NOMO-1 treated with DMSO at 0.1 percent for 48 hours (cell line): ENCODE results near the gene CDH4.

Experiments
- DNase-seq: peaks from one replicate; lab custom pipeline; 2025; ENCODE audit not compliant: unreplicated experiment; lab: John Stamatoyannopoulos, UW

Gene CDH4

GRCh38 chr20:61281286-61281795 is 29.3 kb downstream of the CDH4 start:
- no peak for DNase-seq

DNA sequence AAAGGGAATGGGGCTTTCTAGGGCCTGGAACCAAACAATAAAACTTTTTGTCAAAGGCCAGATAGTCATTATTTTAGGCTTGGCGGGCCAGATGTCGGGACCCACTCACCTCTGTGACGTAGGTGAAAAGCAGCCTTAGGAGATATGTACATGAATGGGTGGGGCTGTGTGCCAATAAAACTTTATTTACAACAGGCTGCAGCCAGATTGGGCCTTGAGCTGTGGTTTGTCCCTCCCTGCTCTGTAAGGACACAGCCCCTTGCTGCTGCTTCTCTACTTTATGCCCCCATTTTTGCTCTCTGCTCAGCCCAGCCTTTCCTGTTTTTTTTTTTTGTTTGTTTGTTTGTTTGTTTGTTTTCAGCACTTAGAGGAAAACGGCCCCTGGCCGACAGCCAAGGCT is 32.7 kb downstream of the CDH4 start:
- no peak for DNase-seq

DNA sequence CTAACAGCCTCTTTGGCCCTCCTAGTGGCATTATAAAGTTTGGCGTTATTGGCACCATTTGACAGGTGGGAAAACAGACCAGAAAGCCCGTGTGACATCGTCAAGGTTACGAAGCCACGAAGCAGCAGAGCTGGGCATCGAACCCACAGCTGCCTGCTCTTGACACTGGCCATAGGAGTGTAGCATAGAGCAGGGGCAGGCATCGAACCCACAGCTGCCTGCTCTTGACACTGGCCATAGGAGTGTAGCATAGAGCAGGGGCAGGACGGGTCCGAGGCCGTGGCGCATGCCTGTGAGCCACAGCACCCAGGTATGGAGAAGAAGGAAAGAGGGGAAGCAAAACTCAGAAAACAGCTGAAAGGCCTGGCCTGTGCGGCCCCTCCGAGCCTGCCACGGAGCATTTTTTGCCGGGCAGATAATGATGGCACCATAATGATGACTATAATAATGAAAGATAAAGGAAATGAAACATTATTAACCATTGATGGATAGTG is 33.1 kb downstream of the CDH4 start:
- no peak for DNase-seq

GRCh38 chr20:61285691-61286090 is 33.6 kb downstream of the CDH4 start:
- no peak for DNase-seq

GRCh38 chr20:61287583-61288275 is 35.7 kb downstream of the CDH4 start:
- DNase-seq, result no peak

DNA sequence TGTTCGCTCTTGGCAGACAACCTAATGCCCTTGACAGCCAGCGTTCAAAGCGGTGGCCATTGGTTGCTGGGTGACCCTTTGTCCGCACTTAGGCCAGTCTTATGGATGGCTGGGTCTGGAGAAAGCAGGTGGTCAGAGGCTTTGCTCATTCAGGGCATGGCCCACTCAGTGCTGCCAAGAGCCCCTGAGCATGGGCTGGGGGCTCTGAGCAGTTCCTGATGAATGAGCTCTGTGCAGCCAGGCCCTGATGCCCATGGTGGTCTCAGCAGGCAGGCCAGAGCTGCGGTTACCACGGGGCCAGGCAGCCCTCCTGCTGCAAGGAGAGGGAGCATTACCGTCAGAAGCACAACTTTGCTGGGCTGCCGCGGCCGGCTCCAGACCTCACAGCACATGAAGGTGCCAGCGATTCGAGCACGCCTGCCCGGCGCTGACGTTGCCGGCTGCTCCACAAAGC is 36.3 kb downstream of the CDH4 start:
- no peak for DNase-seq

DNA sequence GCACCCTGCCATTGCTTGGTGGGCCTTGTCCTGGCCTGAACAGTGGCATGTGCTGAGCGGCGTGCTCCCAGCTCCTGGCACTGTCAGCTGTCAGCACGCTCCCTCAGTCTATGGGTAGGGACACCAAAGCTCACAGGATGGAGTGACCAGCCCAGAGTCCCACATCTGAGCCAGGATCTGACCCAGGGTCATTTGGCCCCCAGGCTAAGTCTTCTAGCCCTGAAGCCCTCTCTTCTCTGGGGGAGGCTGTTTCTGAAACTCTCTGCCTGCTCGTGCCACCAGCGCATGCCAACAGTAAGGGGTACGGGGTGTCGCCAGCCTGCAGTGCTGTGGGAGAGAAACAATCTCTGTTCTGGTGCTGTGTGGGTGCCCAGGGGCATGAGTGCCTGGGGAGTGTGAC is 37.1 kb downstream of the CDH4 start:
- no peak for DNase-seq

- DNase-seq, result no peak
These were observed 38.7 kb downstream of the CDH4 start for GRCh38 chr20:61290721-61291120.

GRCh38 chr20:61291166-61291829 is 39.2 kb downstream of the CDH4 start:
- DNase-seq, result no peak

GRCh38 chr20:61292391-61292790 is 40.3 kb downstream of the CDH4 start:
- no peak for DNase-seq

GRCh38 chr20:61292821-61293612 is 41.0 kb downstream of the CDH4 start:
- DNase-seq, result no peak

DNA sequence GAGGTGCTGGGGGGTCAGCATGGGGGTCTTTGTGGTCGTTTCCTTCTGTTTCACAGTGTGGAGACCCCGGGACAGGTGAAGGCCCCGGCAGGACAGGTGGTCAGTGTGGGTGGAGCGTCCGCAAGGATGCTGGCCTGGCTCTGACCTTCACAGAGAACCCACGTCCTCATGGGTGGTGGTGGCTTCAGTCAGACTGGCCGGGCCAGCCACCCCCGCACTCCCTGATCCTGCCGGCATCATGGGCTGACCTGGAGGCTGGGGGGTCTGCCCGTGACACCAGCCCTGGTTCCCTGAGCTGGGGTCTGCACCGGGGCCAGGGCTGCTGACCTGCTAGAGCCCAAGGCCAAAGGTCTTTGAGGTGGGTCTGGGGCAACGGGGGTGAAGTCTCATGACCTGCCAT is 41.9 kb downstream of the CDH4 start:
- DNase-seq, result no peak

- no peak for DNase-seq
These were observed 43.2 kb downstream of the CDH4 start for GRCh38 chr20:61295249-61295648.

DNA sequence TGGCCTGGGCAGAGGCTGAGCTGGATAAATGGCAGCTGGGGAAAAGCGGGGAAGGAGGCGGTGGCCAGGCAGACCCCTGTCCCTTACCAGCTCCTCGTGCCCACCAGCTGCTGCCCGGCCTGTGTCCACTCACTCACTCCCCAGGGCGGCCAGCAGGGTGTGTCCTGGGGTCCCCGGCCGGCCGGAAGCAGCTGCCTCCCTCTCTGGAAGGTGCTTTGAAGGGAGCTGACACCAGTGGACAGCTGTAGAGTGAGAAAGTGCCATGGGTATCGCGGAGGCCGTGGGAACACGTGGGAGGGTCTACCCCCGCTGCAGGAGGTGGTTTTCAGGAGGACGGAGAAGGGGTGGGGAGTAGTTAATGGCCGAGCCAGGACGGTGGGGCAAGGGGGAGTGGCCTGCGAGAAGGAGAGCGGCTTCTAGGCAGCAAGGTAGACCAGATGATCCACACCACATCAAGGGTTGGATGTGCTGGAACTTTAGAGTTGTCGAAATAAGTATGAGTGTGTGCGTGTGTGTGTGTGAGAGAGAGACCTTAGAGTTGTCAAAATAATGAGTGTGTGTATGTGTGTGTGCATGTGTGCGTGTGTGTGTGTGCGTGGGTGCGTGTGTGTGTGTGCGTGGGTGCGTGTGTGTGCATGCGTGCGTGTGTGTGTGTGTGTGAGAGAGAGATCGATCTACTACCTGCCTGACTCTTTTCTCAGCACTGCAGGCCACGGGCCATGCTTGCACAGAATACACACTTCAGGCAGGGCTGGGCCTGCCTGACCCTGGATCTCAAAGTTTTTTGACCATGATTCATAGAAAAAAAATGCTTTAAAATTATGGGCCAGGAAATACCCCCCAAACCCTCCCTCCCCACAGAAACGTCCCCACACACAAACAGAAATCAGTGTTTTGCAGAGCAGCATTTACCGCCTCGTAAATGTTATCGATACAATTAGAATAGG is 43.9 kb downstream of the CDH4 start:
- DNase-seq, result no peak

DNA sequence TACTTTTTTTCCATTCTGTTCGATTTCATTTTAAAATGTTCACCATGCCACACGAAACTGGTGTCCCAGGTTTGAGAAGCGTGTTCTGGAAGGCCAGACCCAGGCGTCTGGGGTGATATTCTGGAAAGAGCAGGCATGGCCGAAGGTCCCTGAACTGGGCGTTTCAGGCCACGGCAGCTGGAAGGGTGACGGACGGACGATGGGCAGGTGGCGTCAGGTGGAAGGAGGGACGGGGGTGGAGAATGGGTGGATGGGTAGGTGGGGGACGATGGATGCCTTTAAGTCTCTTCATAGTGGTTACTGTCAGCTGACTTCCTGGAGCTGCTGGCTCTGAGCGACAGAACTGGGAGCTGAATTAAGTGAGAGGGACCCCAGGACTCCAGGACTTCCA is 44.6 kb downstream of the CDH4 start:
- DNase-seq, result no peak

GRCh38 chr20:61297491-61297890 is 45.4 kb downstream of the CDH4 start:
- no peak for DNase-seq

GRCh38 chr20:61297986-61298385 is 45.9 kb downstream of the CDH4 start:
- no peak for DNase-seq

DNA sequence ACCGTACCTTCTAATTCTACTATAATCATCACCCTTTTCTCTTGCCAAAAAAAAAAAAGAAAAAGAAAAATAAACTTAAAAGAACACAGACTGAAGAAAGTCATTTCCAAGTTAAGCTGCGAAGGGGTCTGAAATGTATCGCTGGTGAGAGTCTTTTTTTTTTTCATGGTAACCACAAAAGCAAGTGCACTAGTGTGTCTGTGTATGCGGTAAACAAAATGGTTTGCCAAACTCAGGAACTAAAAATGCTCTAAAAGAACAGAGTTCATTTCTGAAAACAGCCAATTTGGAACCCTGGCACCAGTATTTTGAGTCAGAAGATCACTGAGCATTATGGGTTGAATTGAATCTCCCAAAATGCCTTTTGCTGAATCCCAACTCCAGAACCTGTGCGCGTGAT is 46.6 kb downstream of the CDH4 start:
- no peak for DNase-seq

DNA sequence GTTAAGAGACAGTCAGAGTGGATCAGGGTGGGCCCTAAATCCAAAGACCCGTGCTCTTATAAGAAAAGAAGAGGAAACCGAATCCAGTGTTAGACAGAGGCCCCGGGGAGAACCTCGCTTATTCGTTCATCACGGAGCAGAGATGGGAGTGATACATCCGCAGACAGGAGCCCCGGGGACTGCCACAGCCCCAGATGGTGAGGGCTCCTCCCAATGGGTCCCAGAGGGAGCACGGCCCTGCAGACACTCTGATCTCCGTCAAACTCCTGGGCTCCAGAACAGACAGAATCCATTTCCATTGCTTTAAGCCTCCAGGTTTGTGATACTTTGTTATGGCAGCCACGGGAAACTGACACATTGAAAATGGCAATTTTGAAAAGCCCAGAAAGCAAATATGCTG is 47.0 kb downstream of the CDH4 start:
- DNase-seq, result no peak

GRCh38 chr20:61299618-61300017 is 47.6 kb downstream of the CDH4 start:
- no peak for DNase-seq

DNA sequence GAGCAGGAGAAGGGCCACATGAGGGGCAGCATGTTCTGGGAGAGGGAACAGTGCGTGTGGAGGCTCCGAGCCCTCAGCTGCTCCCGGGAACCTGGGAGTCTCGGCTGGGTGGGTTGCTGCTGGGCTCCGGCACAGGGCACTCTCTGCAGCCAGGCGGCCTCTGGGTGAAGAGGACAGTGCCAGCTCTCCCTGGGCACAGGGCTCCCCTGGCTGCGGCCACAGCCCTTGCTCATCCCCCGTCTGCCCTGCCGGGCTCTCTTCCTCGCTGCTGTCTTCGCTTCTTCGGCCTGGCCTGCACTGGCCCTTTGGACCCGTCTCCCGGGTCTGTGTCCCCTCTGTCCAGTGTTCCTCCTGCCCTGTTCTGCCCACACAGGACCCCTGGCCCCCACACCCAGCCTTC is 48.2 kb downstream of the CDH4 start:
- no peak for DNase-seq
